MCF 10A (cell line): ENCODE measurements around the gene ST3GAL6. TPM values are rescaled to one million over a fixed set of nuclear protein-coding genes. Genes with fewer than 3 reads are reported as not detected.

ENCODE experiments used
- BruUV-seq: library from RNA; stranded (reverse); fragments of 400-500 nt; replicated peaks from 2 replicates; lab custom pipeline; 2021; lab: Mats Ljungman, UMichigan
- CTCF ChIA-PET: fragments of 300-600 bp; sonication (Branson Sonifier 250); formaldehyde crosslinking; extraction: SDS; loops from one replicate; lab custom pipeline; 2021; ENCODE audit warnings: antibody characterized with exemption, inconsistent platforms; lab: Yijun Ruan, JAX
- POLR2A ChIA-PET: fragments of 300-600, 350-650 bp; sonication (Branson Sonifier 250); formaldehyde crosslinking; extraction: SDS; loops from one replicate; lab custom pipeline; 2020; ENCODE audit warnings: antibody characterized with exemption, inconsistent platforms; lab: Yijun Ruan, JAX
- DNase-seq: peaks from one replicate; pipeline ENCODE4 v3.0.0-alpha.2; 2018; ENCODE audit not compliant: unreplicated experiment
- H3K27ac Mint-ChIP-seq: one replicate; pipeline ENCODE4 v1.8.0; 2022; ENCODE audit warnings: mild to moderate bottlenecking, low read depth, mixed read lengths; ENCODE audit not compliant: unreplicated experiment
- H3K27me3 Mint-ChIP-seq: one replicate; pipeline ENCODE4 v1.8.0; 2022; ENCODE audit warnings: mixed read lengths; ENCODE audit not compliant: insufficient read depth, unreplicated experiment
- H3K36me3 Mint-ChIP-seq: one replicate; pipeline ENCODE4 v1.8.0; 2022; ENCODE audit warnings: mild to moderate bottlenecking, moderate library complexity, mixed read lengths; ENCODE audit not compliant: insufficient read depth, unreplicated experiment
- H3K4me1 Mint-ChIP-seq: one replicate; pipeline ENCODE4 v1.8.0; 2022; ENCODE audit warnings: mixed read lengths; ENCODE audit not compliant: insufficient read depth, unreplicated experiment
- H3K4me3 Mint-ChIP-seq: one replicate; pipeline ENCODE4 v1.8.0; 2022; ENCODE audit warnings: mild to moderate bottlenecking, moderate library complexity, mixed read lengths; ENCODE audit not compliant: unreplicated experiment
- H3K9me3 Mint-ChIP-seq: one replicate; pipeline ENCODE4 v1.8.0; 2022; ENCODE audit warnings: mixed read lengths; ENCODE audit not compliant: unreplicated experiment
- intact Hi-C: fragments of 100-400 bp; cut with micrococcal nuclease; formaldehyde crosslinking; loops from 2 replicates; pipeline ENCODE4 v1.14.1; 2022
- total RNA-seq: library from RNA; stranded (reverse); gene quantifications from 2 replicates; pipeline ENCODE4 v1.2.3, GENCODE V29; 2022
- TF ChIP-seq, protein P1 (sequence below): fragments of 200-600 bp; IDR thresholded peaks from one replicate; pipeline ENCODE4 v1.8.0; 2022; ENCODE audit warnings: antibody characterized with exemption, mild to moderate bottlenecking; ENCODE audit not compliant: unreplicated experiment

The ST3GAL6 gene
- total RNA-seq, 1 experiment from 2014 or later, result 1.2 TPM

DNA sequence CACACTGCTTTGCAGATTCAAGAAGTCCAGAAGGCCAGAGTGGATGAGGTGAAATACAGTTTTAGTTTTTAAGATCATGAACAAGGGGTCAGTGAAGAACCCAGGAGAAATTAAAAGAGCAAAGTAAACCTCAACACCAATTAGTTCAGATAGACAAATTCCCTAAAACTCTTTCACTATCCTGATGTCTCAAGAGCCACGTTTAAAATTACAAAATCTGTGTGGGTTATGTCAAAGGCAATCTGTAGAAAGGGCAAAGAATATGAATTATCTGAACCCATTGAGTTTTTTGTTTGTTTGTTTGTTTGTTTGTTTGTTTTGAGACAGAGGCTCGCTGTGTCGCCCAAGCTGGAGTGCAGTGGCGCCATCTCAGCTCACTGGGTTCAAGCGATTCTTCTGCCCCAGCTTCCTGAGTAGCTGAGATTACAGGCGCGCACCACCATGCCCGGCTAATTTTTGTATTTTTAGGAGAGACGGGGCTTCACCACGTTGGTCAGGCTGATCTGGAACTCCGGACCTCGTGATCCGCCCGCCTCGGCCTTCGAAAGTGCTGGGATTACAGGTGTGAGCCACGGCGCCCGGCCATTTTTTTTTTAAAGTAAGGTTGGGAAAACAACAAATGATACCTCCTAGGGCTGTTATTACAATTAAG lies 32.1 kb upstream of the ST3GAL6 start:
- no peak for DNase-seq
- H3K27ac Mint-ChIP-seq, result no peak overlapping the region
- no peaks in the 10 kb centered on the region for H3K36me3 Mint-ChIP-seq
- TF ChIP-seq, protein P1, sequence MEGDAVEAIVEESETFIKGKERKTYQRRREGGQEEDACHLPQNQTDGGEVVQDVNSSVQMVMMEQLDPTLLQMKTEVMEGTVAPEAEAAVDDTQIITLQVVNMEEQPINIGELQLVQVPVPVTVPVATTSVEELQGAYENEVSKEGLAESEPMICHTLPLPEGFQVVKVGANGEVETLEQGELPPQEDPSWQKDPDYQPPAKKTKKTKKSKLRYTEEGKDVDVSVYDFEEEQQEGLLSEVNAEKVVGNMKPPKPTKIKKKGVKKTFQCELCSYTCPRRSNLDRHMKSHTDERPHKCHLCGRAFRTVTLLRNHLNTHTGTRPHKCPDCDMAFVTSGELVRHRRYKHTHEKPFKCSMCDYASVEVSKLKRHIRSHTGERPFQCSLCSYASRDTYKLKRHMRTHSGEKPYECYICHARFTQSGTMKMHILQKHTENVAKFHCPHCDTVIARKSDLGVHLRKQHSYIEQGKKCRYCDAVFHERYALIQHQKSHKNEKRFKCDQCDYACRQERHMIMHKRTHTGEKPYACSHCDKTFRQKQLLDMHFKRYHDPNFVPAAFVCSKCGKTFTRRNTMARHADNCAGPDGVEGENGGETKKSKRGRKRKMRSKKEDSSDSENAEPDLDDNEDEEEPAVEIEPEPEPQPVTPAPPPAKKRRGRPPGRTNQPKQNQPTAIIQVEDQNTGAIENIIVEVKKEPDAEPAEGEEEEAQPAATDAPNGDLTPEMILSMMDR, result no peak
- ChIA-PET POLR2A (interaction anchor here (0.6 to 3.2 kb wide), 2 partner anchors 30 to 47 kb away, joined by 4 to 19 read pairs; no protein-coding TSS in a partner anchor), CTCF (interaction anchor here (0.6 to 1.2 kb wide), 3 partner anchors 53 to 128 kb away, joined by 3 to 6 read pairs (median 3); no protein-coding TSS in a partner anchor)
- intact Hi-C loops, result no loop called here
- no peaks in the 10 kb centered on the region for H3K27me3 Mint-ChIP-seq
- no peaks in the 10 kb centered on the region for H3K9me3 Mint-ChIP-seq
- no peak overlapping the region for H3K4me3 Mint-ChIP-seq
- no TSS peak for BruUV-seq
- H3K4me1 Mint-ChIP-seq, result peaks cover 12% of the 10 kb centered on the region

DNA sequence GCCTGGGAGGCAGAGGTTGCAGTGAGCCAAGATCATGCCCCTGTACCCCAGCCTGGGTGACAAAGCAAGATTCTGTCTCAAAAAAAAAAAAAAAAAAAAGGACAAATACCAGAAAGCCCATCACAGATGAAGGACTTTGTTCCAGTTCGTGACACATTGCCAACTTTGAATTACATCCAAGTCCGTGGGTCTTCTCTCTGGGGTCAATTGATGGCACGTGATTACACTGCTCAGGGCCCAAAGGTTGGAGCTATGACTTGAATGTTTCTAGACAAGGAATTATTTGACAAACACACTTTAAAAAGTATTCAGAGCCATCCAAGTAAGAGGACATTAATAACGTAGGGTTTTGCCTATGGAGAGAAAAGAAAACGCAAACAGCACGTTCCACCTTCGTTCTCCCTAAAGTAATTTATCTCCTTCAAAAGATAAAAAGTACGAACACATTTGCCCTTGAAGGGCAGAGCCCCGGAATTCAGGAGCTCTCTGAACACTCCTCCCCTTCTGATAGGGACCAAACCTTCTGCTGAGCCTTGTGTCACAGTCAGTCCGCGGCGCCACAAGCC lies 31.3 kb upstream of the ST3GAL6 start:
- ChIA-PET POLR2A (interaction anchor here (0.5 to 3.2 kb wide), 6 partner anchors 9 to 867 kb away, joined by 3 to 19 read pairs (median 4); no protein-coding TSS in a partner anchor), CTCF (interaction anchor here (0.5 to 1.5 kb wide), 10 partner anchors 52 to 636 kb away, joined by 3 to 6 read pairs (median 4); no protein-coding TSS in a partner anchor)
- TF ChIP-seq, protein P1, result no peak
- H3K27ac Mint-ChIP-seq, result no peak overlapping the region
- peak overlapping the region; percentile 76 for H3K4me3 Mint-ChIP-seq
- BruUV-seq, result no TSS peak
- no peaks in the 10 kb centered on the region for H3K36me3 Mint-ChIP-seq
- intact Hi-C loops, result loop anchor here (2.0 kb wide), 1 partner anchor 47 kb away; no protein-coding TSS in a partner anchor
- H3K27me3 Mint-ChIP-seq, result no peaks in the 10 kb centered on the region
- H3K9me3 Mint-ChIP-seq, result peaks cover 5% of the 10 kb centered on the region
- H3K4me1 Mint-ChIP-seq, result peaks cover 12% of the 10 kb centered on the region
- DNase-seq, result no peak

DNA sequence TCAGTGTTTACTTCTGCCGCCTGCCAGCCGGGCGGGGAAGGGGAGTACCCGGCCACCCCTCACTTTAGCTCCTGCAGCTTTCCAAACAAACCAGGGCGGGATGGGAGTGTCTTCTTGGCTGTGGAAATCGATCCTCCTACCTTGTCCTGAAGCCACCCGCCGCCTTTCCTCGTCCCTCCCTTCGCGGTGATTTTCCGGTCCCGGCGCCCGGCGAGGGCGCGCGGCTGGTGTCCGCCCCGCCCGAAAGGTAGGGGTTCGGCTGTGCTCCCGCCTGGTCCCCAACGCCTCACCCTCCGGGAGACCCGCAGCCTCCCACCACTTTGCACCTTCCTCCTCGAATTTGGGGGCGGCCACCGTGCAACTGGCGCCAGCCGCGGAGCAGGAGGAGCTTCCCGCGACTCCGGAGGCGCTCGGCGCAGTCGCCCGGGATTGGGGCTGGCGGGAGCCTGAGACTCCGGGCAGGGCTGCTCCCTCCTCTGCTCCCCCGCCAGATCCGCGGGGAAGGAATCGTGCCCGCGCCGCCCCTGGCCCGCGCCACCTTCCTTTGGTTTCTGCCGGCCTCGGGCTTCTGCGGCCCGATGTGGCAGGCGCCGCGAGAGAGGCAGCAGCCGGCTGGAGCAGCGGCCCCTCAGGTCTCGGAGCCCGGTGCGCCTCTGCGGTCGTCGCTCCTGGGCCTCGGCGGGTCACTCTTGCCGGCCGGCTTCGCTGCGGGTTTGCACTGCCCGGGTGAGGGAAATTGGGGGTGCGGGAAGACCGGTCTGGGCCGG lies 30.7 kb upstream of the ST3GAL6 start:
- H3K9me3 Mint-ChIP-seq, result peaks cover 8% of the 10 kb centered on the region
- ChIA-PET POLR2A (interaction anchor here (0.5 to 3.2 kb wide), 6 partner anchors 10 to 868 kb away, joined by 3 to 19 read pairs (median 4); no protein-coding TSS in a partner anchor), CTCF (interaction anchor here (0.5 to 1.5 kb wide), 10 partner anchors 23 to 637 kb away, joined by 3 to 6 read pairs (median 4); no protein-coding TSS in a partner anchor)
- no peaks in the 10 kb centered on the region for H3K36me3 Mint-ChIP-seq
- peak; percentile 40 for DNase-seq
- H3K27ac Mint-ChIP-seq, result no peak overlapping the region
- H3K4me1 Mint-ChIP-seq, result peaks cover 12% of the 10 kb centered on the region
- BruUV-seq, result no TSS peak
- H3K27me3 Mint-ChIP-seq, result no peaks in the 10 kb centered on the region
- TF ChIP-seq, protein P1, result no peak
- H3K4me3 Mint-ChIP-seq, result peak overlapping the region; percentile 76
- intact Hi-C loops, result loop anchor here (2.0 kb wide), 1 partner anchor 46 kb away; no protein-coding TSS in a partner anchor
